BJ (cell line): Measurements from ENCODE around the gene SIGLEC9. TPM values are rescaled to one million over a fixed set of nuclear protein-coding genes. Genes with fewer than 3 reads are reported as not detected.
"Not testable (repeated sequence)": the region's sequence is repeated elsewhere in the genome, so short reads cannot be mapped to it uniquely, and the experiment has no call there.

ENCODE experiments used
- CTCF ChIA-PET: fragments of 350-600 bp; formaldehyde crosslinking; extraction: SDS; loops from one replicate; lab custom pipeline; 2021; ENCODE audit warnings: antibody characterized with exemption, inconsistent platforms; lab: Yijun Ruan, JAX
- POLR2A ChIA-PET: fragments of 300-600 bp; sonication (Branson Sonifier 250); formaldehyde crosslinking; extraction: SDS; loops from one replicate; lab custom pipeline; 2021; ENCODE audit warnings: antibody characterized with exemption; lab: Charles Lee
- DNase-seq: peaks from one replicate; pipeline ENCODE4 v3.0.0-alpha.2; 2011; ENCODE audit warnings: low read depth
- H3K27me3 ChIP-seq: 2 replicates; pipeline ENCODE4 v1.6.0; 2011; ENCODE audit warnings: low read length; ENCODE audit not compliant: control insufficient read depth, insufficient read depth
- H3K36me3 ChIP-seq: 2 replicates; pipeline ENCODE4 v1.5.1; 2011; ENCODE audit warnings: low read length; ENCODE audit not compliant: control insufficient read depth, insufficient read depth
- H3K4me3 ChIP-seq: 2 replicates; pipeline ENCODE4 v1.5.1; 2011; ENCODE audit warnings: low read depth, mild to moderate bottlenecking, control low read depth, low read length
- polyA plus RNA-seq: library from polyadenylated mRNA; depleted of rRNA; stranded (reverse); fragments of >200 nt; gene quantifications from 2 replicates; pipeline ENCODE4 v1.2.3, GENCODE V29; 2011
- TF ChIP-seq, protein P1 (sequence below): IDR thresholded peaks from 2 replicates; pipeline ENCODE4 v1.5.1; 2011; ENCODE audit warnings: low read depth, mild to moderate bottlenecking, control low read depth, inconsistent platforms, low read length, moderate library complexity; ENCODE audit not compliant: insufficient read depth

SIGLEC9 gene
- polyA plus RNA-seq, 1 experiment, result not detected

- DNase-seq, result no peak
- H3K4me3 ChIP-seq, result no peak overlapping the region
- H3K27me3 ChIP-seq, result no peaks in the 10 kb centered on the region
- POLR2A ChIA-PET, result no interaction called here
- no peaks in the 10 kb centered on the region for H3K36me3 ChIP-seq
- CTCF ChIA-PET, result no interaction called here
- TF ChIP-seq, protein P1, sequence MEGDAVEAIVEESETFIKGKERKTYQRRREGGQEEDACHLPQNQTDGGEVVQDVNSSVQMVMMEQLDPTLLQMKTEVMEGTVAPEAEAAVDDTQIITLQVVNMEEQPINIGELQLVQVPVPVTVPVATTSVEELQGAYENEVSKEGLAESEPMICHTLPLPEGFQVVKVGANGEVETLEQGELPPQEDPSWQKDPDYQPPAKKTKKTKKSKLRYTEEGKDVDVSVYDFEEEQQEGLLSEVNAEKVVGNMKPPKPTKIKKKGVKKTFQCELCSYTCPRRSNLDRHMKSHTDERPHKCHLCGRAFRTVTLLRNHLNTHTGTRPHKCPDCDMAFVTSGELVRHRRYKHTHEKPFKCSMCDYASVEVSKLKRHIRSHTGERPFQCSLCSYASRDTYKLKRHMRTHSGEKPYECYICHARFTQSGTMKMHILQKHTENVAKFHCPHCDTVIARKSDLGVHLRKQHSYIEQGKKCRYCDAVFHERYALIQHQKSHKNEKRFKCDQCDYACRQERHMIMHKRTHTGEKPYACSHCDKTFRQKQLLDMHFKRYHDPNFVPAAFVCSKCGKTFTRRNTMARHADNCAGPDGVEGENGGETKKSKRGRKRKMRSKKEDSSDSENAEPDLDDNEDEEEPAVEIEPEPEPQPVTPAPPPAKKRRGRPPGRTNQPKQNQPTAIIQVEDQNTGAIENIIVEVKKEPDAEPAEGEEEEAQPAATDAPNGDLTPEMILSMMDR, result no peak
Observed at GRCh38 chr19:51139299-51140014, 14.8 kb downstream of the SIGLEC9 start.

GRCh38 chr19:51140441-51140840 is 15.7 kb downstream of the SIGLEC9 start:
- Histone ChIP-seq H3K4me3 (no peak overlapping the region), H3K36me3 (no peaks in the 10 kb centered on the region), H3K27me3 (no peaks in the 10 kb centered on the region)
- DNase-seq, result no peak
- TF ChIP-seq, protein P1, result no peak
- ChIA-PET CTCF (no interaction called here), POLR2A (no interaction called here)

DNA sequence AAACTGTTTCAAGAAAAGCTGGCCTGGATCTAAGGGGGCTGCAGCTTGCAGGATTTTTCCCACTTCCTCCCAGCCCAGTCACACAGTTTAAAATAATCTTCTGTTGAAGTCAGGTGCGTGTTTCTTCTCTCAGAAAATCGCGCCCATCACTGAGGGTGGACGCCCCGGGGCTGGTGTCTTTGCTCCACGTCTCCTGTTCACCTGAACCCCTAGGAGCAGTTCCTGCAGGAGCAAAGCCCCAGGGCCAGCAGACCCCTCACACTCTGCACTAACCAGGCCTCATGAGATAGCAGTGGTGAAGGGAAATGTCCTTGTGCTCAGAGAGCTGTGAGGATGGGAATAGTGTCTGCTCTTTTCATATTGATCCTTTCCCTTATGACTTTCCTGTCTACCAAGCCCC is 16.5 kb downstream of the SIGLEC9 start:
- no peak for DNase-seq
- TF ChIP-seq, protein P1, result no peak
- CTCF ChIA-PET, result no interaction called here

GRCh38 chr19:51142119-51142518 is 17.4 kb downstream of the SIGLEC9 start, which contains the start of gene SIGLEC7:
SIGLEC7 (plus strand) TSS chr19:51142301; CDS start chr19:51142370, 69 bp downstream.
- TF ChIP-seq, protein P1, result no peak
- ChIA-PET CTCF (no interaction called here), POLR2A (no interaction called here)
- DNase-seq, result no peak
- Histone ChIP-seq H3K36me3 (no peaks in the 10 kb centered on the region), H3K27me3 (no peaks in the 10 kb centered on the region), H3K4me3 (no peak within 1 kb of the TSS)

More for the DNA sequence above, 16.5 kb downstream of the SIGLEC9 start:
- H3K4me3 ChIP-seq, result no peak overlapping the region
- POLR2A ChIA-PET, result no interaction called here
- no peaks in the 10 kb centered on the region for H3K27me3 ChIP-seq
- H3K36me3 ChIP-seq, result no peaks in the 10 kb centered on the region

GRCh38 chr19:51142809-51143475 is 18.2 kb downstream of the SIGLEC9 start:
- DNase-seq, H3K4me3 ChIP-seq, H3K36me3 ChIP-seq, POLR2A ChIA-PET, H3K27me3 ChIP-seq, CTCF ChIA-PET: not testable (repeated sequence)
